HL-60 (cell line): ENCODE results near the gene GEMIN4.
"Not testable (repeated sequence)": the region's sequence is repeated elsewhere in the genome, so short reads cannot be mapped to it uniquely, and the experiment has no call there.

Experiments used
- POLR2AphosphoS5 ChIP-seq: IDR thresholded peaks from 2 replicates; pipeline ENCODE4 v1.6.1; 2012; ENCODE audit warnings: low read depth
- SPI1 ChIP-seq: IDR thresholded peaks from 2 replicates; pipeline ENCODE4 v1.6.1; 2012; ENCODE audit warnings: low read depth, mild to moderate bottlenecking, borderline replicate concordance

DNA sequence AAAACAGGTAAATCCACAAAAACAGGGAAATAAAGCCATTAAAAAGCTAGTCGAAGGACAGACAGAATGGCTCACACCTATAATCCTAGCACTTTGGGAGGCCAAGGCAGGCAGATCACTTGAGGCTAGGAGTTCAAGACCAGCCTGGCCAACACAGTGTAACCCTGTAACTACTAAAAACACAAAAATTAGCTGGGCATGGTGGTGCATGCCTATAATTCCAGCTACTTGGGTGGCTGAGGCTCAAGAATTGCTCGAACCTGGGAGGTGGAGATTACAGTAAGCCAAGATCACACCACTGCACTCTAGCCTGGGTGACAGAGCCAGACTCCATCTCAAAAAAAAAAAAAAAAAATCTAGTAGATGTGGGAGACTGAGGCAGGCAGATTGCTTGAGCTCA lies 54.0 kb downstream of the GEMIN4 start:
- not testable (repeated sequence) for TF ChIP-seq SPI1, POLR2AphosphoS5
